ENCODE results near the gene HK2. TPM values are rescaled to one million over a fixed set of nuclear protein-coding genes. Genes with fewer than 3 reads are reported as not detected.

HK2 gene
- total RNA-seq, 4 donors from 2014 or later: 9.3 to 24.4 (median 15.1) TPM

DNA sequence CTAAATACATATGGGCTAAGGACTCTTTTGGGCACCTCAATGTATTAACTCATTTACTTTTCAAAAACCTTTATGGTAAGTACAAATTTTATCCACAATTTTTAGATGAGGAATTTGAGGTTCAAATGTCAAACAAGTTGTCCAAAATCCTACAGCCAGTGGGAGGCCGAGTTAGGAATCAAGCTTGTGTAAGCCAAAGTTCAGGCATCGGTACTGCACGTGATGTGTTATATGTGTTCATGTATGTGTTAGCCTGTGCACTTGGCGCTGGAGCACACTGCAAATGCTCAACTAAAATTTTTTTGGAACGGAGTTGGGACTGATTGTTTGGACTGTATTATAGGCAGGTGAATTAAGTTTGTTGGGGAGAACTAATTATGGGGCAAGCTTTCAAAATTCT is 22.7 kb downstream of the HK2 start:
- WGBS: 97% methylated on average over 5 of the region's 5 CpGs
- no peak overlapping the region for H3K4me3 ChIP-seq
- no peak overlapping the region for H3K27ac ChIP-seq
- peaks cover 7% of the 10 kb centered on the region for H3K4me1 ChIP-seq
- DNase-seq (ENCODE audit: low spot score in 2 of 2): no peak
- no peaks in the 10 kb centered on the region for H3K36me3 ChIP-seq
- TF ChIP-seq POLR2AphosphoS5 (IDR thresholded peaks at IDR 0.05) (no peak), POLR2A (IDR thresholded peaks at IDR 0.05) (no peak), EP300 (IDR thresholded peaks at IDR 0.05) (no peak)
- TF ChIP-seq, protein P1, sequence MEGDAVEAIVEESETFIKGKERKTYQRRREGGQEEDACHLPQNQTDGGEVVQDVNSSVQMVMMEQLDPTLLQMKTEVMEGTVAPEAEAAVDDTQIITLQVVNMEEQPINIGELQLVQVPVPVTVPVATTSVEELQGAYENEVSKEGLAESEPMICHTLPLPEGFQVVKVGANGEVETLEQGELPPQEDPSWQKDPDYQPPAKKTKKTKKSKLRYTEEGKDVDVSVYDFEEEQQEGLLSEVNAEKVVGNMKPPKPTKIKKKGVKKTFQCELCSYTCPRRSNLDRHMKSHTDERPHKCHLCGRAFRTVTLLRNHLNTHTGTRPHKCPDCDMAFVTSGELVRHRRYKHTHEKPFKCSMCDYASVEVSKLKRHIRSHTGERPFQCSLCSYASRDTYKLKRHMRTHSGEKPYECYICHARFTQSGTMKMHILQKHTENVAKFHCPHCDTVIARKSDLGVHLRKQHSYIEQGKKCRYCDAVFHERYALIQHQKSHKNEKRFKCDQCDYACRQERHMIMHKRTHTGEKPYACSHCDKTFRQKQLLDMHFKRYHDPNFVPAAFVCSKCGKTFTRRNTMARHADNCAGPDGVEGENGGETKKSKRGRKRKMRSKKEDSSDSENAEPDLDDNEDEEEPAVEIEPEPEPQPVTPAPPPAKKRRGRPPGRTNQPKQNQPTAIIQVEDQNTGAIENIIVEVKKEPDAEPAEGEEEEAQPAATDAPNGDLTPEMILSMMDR (IDR thresholded peaks at IDR 0.05): no peak
- H3K27me3 ChIP-seq: no peaks in the 10 kb centered on the region
- no peaks in the 10 kb centered on the region for H3K9me3 ChIP-seq

DNA sequence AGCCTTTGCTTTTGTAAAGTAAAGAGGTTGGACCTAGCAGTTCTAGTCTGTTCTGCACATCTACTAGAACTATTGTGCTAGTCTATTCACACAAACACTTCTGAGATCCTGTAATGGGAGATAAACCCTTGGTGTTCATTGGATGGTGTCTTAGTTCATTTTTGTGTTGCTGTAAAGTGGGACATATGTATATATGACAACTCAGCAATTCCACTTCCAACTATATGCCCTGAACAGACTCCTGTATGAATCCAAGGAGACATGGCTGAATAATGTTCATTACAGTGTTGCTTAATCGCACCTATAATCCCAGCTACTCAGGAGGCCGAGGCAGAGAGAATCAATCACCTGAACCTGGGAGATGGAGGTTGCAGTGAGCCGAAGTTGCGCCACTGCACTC is 23.3 kb downstream of the HK2 start:
- Histone ChIP-seq H3K27ac (no peak overlapping the region), H3K9me3 (no peaks in the 10 kb centered on the region), H3K36me3 (no peaks in the 10 kb centered on the region), H3K27me3 (no peaks in the 10 kb centered on the region), H3K4me1 (peaks cover 9% of the 10 kb centered on the region), H3K4me3 (no peak overlapping the region)
- TF ChIP-seq, protein P1 (IDR thresholded peaks at IDR 0.05): no peak
- no peak for TF ChIP-seq EP300 (IDR thresholded peaks at IDR 0.05)
- TF ChIP-seq POLR2A (IDR thresholded peaks at IDR 0.05): no peak
- TF ChIP-seq POLR2AphosphoS5 (IDR thresholded peaks at IDR 0.05): no peak
- no peak for DNase-seq (ENCODE audit: low spot score in 2 of 2)
- 98% methylated on average over 4 of the region's 4 CpGs for WGBS

GRCh38 chr2:74857725-74858124 is 23.8 kb downstream of the HK2 start:
- Histone ChIP-seq H3K9me3 (no peaks in the 10 kb centered on the region), H3K4me1 (peaks cover 13% of the 10 kb centered on the region), H3K4me3 (no peak overlapping the region), H3K27ac (no peak overlapping the region), H3K27me3 (no peaks in the 10 kb centered on the region), H3K36me3 (no peaks in the 10 kb centered on the region)
- WGBS: 90% methylated on average over 8 of the region's 8 CpGs
- DNase-seq (ENCODE audit: low spot score in 2 of 2): no peak
- TF ChIP-seq POLR2A (IDR thresholded peaks at IDR 0.05) (no peak), POLR2AphosphoS5 (IDR thresholded peaks at IDR 0.05) (no peak), EP300 (IDR thresholded peaks at IDR 0.05) (no peak)
- TF ChIP-seq, protein P1 (IDR thresholded peaks at IDR 0.05): no peak

DNA sequence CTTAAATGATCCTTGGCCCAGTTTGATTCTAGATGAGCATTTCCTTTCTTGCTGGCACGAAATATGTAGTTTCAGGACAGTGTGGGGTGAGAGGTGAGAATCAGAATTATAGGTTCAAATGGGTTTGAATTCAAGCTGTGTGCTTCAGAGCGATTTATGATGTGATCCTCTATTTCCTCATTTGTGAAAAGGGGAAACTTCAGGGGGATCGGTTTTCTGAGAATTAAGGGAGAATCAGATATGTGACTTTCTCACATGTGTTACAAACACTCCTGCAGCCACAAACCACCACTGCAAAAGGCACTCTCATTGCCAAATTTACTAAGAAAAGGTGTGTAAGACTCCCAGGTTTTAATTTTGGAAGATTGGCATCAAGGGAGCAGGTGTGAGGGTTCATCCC is 24.4 kb downstream of the HK2 start:
- TF ChIP-seq POLR2AphosphoS5 (IDR thresholded peaks at IDR 0.05) (no peak), POLR2A (IDR thresholded peaks at IDR 0.05) (no peak)
- TF ChIP-seq, protein P1 (IDR thresholded peaks at IDR 0.05): no peak
- Histone ChIP-seq H3K36me3 (no peaks in the 10 kb centered on the region), H3K9me3 (no peaks in the 10 kb centered on the region), H3K27me3 (no peaks in the 10 kb centered on the region), H3K4me1 (peaks cover 13% of the 10 kb centered on the region), H3K4me3 (no peak overlapping the region), H3K27ac (no peak overlapping the region)
- DNase-seq (ENCODE audit: low spot score in 2 of 2): no peak
- WGBS: 70% methylated on average over 3 of the region's 3 CpGs

DNA sequence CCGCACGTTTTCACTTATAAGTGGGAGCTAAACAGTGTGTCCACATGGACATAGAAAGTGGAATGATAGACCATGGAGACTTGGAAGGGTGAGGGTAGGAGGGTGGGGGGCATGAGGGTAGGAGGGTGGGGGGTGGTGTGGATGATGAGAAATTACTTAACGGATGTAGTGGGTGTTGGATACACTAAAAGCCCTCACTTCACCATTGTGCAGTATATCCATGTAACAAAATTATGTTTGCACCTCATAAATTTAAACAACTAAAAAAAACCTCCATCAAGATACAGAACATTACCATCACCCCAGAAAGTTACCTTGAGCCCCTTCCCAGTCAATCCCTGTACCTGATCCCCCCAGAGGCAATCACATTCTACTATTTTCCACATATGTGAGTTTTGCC is 26.2 kb downstream of the HK2 start:
- H3K4me1 ChIP-seq: peaks cover 14% of the 10 kb centered on the region

More for the DNA sequence above, 26.2 kb downstream of the HK2 start:
- TF ChIP-seq POLR2AphosphoS5 (IDR thresholded peaks at IDR 0.05) (no peak), POLR2A (IDR thresholded peaks at IDR 0.05) (no peak), EP300 (IDR thresholded peaks at IDR 0.05) (no peak)
- TF ChIP-seq, protein P1 (IDR thresholded peaks at IDR 0.05): no peak
- H3K27ac ChIP-seq: no peak overlapping the region
- no peaks in the 10 kb centered on the region for H3K27me3 ChIP-seq
- H3K36me3 ChIP-seq: no peaks in the 10 kb centered on the region
- H3K4me3 ChIP-seq: no peak overlapping the region
- WGBS: 91% methylated on average over 3 of the region's 3 CpGs
- H3K9me3 ChIP-seq: no peaks in the 10 kb centered on the region
- DNase-seq (ENCODE audit: low spot score in 2 of 2): no peak
